Astrocyte (in vitro differentiated cells and primary cell): Measurements from ENCODE around the gene RUSF1. TPM values are rescaled to one million over a fixed set of nuclear protein-coding genes. Genes with fewer than 3 reads are reported as not detected.

ENCODE experiments used
- DNase-seq: peaks from one replicate; pipeline ENCODE4 v3.0.0-alpha.2; 2010; ENCODE audit warnings: low read depth
- FAIRE-seq: peaks from 2 replicates; lab custom pipeline; 2011; peaks lifted over from hg19 to GRCh38; lab: Jason Lieb, UNC
- H2AFZ ChIP-seq: 2 replicates; pipeline ENCODE4 v1.6.0; 2012; ENCODE audit warnings: low read depth, low read length, inconsistent platforms
- H3K27ac ChIP-seq: 2 replicates; pipeline ENCODE4 v1.5.1; 2011; ENCODE audit warnings: low read depth, low read length, inconsistent platforms
- H3K27me3 ChIP-seq: 2 replicates; pipeline ENCODE4 v1.6.0; 2011; ENCODE audit warnings: low read length, inconsistent platforms; ENCODE audit not compliant: insufficient read depth
- H3K36me3 ChIP-seq: 2 replicates; pipeline ENCODE4 v1.5.1; 2011; ENCODE audit warnings: low read length, inconsistent platforms; ENCODE audit not compliant: insufficient read depth
- H3K4me1 ChIP-seq: 2 replicates; pipeline ENCODE4 v1.5.1; 2011; ENCODE audit warnings: low read length, inconsistent platforms; ENCODE audit not compliant: insufficient read depth
- H3K4me2 ChIP-seq: 2 replicates; pipeline ENCODE4 v1.6.0; 2012; ENCODE audit warnings: low read length, inconsistent platforms
- H3K4me3 ChIP-seq: 2 replicates; pipeline ENCODE4 v1.5.1; 2011; ENCODE audit warnings: low read depth, mild to moderate bottlenecking, low read length, inconsistent platforms; ENCODE audit not compliant: insufficient read depth
- H3K79me2 ChIP-seq: 2 replicates; pipeline ENCODE4 v1.6.0; 2012; ENCODE audit warnings: mild to moderate bottlenecking, low read length, inconsistent platforms; ENCODE audit not compliant: insufficient read depth
- H3K9ac ChIP-seq: 2 replicates; pipeline ENCODE4 v1.6.0; 2012; ENCODE audit warnings: mild to moderate bottlenecking, low read length, inconsistent platforms
- H3K9me3 ChIP-seq: 2 replicates; pipeline ENCODE4 v1.5.1; 2012; ENCODE audit warnings: low read depth, mild to moderate bottlenecking, low read length, inconsistent platforms; ENCODE audit not compliant: insufficient read depth
- H4K20me1 ChIP-seq: 2 replicates; pipeline ENCODE4 v1.6.0; 2012; ENCODE audit warnings: low read length, inconsistent platforms; ENCODE audit not compliant: insufficient read depth
- H3K27ac Mint-ChIP-seq: one replicate; pipeline ENCODE4 v1.8.0; 2021; ENCODE audit warnings: mild to moderate bottlenecking, mixed read lengths; ENCODE audit not compliant: unreplicated experiment
- H3K27me3 Mint-ChIP-seq: one replicate; pipeline ENCODE4 v1.8.0; 2021; ENCODE audit warnings: low read depth, mixed read lengths; ENCODE audit not compliant: unreplicated experiment
- H3K36me3 Mint-ChIP-seq: one replicate; pipeline ENCODE4 v1.8.0; 2021; ENCODE audit warnings: low read depth, mixed read lengths; ENCODE audit not compliant: unreplicated experiment
- H3K4me1 Mint-ChIP-seq: one replicate; pipeline ENCODE4 v1.8.0; 2021; ENCODE audit warnings: low read depth, mixed read lengths; ENCODE audit not compliant: unreplicated experiment
- H3K4me3 Mint-ChIP-seq: one replicate; pipeline ENCODE4 v1.8.0; 2021; ENCODE audit warnings: mild to moderate bottlenecking, moderate library complexity, mixed read lengths; ENCODE audit not compliant: unreplicated experiment
- H3K9me3 Mint-ChIP-seq: one replicate; pipeline ENCODE4 v1.8.0; 2021; ENCODE audit warnings: mild to moderate bottlenecking, mixed read lengths; ENCODE audit not compliant: unreplicated experiment
- EZH2 ChIP-seq: IDR thresholded peaks from 2 replicates; pipeline ENCODE4 v1.6.1; 2012; ENCODE audit warnings: mild to moderate bottlenecking, low read length, inconsistent platforms; ENCODE audit not compliant: insufficient read depth
- total RNA-seq: library from RNA; stranded (reverse); gene quantifications from 2 replicates; pipeline ENCODE4 v1.2.1, GENCODE V29; 2021
- TF ChIP-seq, protein P1 (sequence below): IDR thresholded peaks from 2 replicates; pipeline ENCODE4 v1.5.1; 2011; ENCODE audit warnings: low read depth, mild to moderate bottlenecking, inconsistent platforms, low read length, moderate library complexity; ENCODE audit not compliant: insufficient read depth

RUSF1 gene
- total RNA-seq, 1 donor from 2014 or later, result 33.9 TPM

DNA sequence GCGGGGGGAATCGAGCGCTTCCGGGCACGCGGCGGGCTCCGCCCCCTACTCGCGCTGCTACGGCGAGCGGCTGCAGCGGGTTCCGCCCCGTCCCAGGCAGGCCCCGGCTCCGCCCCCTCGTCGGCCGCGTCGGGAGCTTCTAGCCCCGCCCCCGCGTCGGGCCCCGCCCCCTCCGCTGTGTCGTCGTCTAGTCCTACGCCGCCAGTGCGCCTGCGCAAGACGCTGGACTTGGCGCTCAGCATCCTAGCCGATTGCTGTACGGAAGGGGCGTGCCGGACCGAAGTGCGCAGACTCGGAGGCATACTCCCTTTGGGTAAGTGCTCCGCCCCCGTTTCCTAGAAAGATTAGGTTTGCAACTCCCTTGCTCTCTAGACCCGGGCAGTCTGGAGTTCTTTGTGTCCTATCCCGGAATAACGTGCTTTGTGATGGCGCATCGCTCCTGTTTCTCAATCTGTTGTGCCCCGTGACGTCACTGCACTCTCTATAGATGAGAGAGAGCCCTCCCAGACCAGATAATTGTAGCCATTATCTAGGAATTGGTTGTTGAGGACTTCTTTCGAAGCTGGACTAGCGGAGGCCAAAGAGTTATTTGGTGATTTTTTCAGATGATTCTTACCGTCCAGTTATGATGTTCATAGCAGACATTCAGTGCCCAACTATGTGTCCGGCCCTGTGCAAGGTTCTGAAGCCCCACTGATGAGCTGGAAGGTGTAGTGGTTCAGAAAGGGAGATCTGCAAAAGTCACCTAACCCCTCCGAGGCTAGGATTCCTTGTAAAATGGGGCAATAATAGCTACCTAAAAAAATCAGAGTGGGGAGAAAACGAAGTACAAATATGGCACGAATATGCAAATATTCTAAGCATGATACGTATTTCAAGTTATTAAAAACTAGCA, 48.3 kb downstream of the RUSF1 start:
- Histone ChIP-seq H3K4me3 (peak overlapping the region; percentile 77), H3K9me3 (no peaks in the 10 kb centered on the region), H3K4me2 (peak overlapping the region; percentile 90), H3K27ac (peak overlapping the region; percentile 99), H3K9ac (peak overlapping the region; percentile 97), H3K36me3 (peaks cover 2% of the 10 kb centered on the region), H3K79me2 (peaks cover 54% of the 10 kb centered on the region), H2AFZ (peak overlapping the region; percentile 94), H4K20me1 (peaks cover 35% of the 10 kb centered on the region), H3K4me1 (peaks cover 37% of the 10 kb centered on the region), H3K27me3 (no peaks in the 10 kb centered on the region)
- H3K4me1 Mint-ChIP-seq, result peaks cover 23% of the 10 kb centered on the region
- FAIRE-seq, result no peak
- no peaks in the 10 kb centered on the region for H3K27me3 Mint-ChIP-seq
- DNase-seq, result peak; percentile 95
- H3K4me3 Mint-ChIP-seq, result peak overlapping the region; percentile 89
- TF ChIP-seq EZH2, result no peak
- TF ChIP-seq, protein P1, sequence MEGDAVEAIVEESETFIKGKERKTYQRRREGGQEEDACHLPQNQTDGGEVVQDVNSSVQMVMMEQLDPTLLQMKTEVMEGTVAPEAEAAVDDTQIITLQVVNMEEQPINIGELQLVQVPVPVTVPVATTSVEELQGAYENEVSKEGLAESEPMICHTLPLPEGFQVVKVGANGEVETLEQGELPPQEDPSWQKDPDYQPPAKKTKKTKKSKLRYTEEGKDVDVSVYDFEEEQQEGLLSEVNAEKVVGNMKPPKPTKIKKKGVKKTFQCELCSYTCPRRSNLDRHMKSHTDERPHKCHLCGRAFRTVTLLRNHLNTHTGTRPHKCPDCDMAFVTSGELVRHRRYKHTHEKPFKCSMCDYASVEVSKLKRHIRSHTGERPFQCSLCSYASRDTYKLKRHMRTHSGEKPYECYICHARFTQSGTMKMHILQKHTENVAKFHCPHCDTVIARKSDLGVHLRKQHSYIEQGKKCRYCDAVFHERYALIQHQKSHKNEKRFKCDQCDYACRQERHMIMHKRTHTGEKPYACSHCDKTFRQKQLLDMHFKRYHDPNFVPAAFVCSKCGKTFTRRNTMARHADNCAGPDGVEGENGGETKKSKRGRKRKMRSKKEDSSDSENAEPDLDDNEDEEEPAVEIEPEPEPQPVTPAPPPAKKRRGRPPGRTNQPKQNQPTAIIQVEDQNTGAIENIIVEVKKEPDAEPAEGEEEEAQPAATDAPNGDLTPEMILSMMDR, result no peak
- H3K9me3 Mint-ChIP-seq, result peaks cover 3% of the 10 kb centered on the region
- H3K36me3 Mint-ChIP-seq, result peaks cover 5% of the 10 kb centered on the region
- peak overlapping the region; percentile 95 for H3K27ac Mint-ChIP-seq

DNA sequence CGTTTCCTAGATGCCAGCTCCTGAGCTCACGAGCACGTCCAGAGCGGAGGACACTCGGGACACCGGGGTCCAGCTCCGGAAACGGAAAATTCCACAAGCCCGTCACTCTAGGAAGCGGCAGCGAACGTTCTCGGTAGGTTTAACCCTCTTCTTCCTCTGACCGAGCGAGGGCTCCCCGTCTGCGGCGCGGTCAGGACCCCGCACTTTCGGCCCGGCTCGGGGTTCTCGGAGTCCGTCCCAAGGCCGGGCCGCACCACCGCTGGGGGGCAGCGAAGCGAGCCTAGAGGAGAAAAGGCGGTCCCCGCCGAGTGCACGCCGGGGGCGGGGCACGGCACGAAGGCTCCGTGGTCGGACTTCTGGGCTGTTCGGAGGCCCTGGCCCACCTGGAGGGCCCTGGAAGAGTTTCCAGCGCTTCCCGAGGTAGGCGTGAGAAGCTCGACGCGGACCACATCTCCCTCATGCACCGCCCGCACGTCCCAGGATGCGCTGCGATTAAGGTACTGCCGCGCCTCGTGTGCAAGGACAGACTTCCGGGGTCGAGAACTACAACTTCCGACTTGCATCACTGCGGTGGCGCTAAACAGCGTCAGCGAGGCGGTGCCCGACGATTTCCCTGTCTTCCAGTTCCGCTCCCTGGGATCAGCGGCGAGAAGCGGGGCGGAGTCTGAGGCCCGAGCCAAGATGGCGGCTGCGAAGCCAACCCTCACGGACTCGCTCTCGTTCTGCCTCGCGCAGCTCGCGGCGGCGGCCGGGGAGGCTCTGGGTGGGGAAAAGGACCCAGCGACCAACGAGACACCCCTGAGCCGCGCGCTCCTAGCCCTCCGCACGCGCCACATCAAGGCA, 49.1 kb downstream of the RUSF1 start, which contains the start of gene ARMC5:
Gene ARMC5, plus strand, starts transcription at position 658 of the 843 bp plus-strand sequence. Its CDS starts 24 bp downstream, at position 682.
- Histone ChIP-seq H3K4me1 (peaks cover 37% of the 10 kb centered on the region), H3K36me3 (peaks cover 2% of the 10 kb centered on the region), H2AFZ (peak within 1 kb of the TSS; percentile 94), H3K27ac (peak within 1 kb of the TSS; percentile 99), H4K20me1 (peaks cover 36% of the 10 kb centered on the region), H3K27me3 (no peaks in the 10 kb centered on the region), H3K9ac (peak within 1 kb of the TSS; percentile 97), H3K79me2 (peaks cover 56% of the 10 kb centered on the region), H3K4me2 (peak within 1 kb of the TSS; percentile 90), H3K4me3 (peak within 1 kb of the TSS; percentile 77), H3K9me3 (no peaks in the 10 kb centered on the region)
- Mint-ChIP-seq H3K4me1 (peaks cover 25% of the 10 kb centered on the region), H3K27me3 (no peaks in the 10 kb centered on the region), H3K4me3 (peak within 1 kb of the TSS; percentile 89), H3K27ac (peak within 1 kb of the TSS; percentile 95), H3K9me3 (peaks cover 3% of the 10 kb centered on the region), H3K36me3 (peaks cover 5% of the 10 kb centered on the region)
- FAIRE-seq, result no peak
- no peak for TF ChIP-seq EZH2
- TF ChIP-seq, protein P1, result peak; percentile 16
- DNase-seq, result peak; percentile 97
